HG02884 (cell line): Measurements from ENCODE around the gene IL17REL.

Experiments
- ATAC-seq: cut with Tn5 transposase; IDR thresholded peaks from one replicate; pipeline ENCODE4 v1.9.1; 2021; ENCODE audit warnings: mild to moderate bottlenecking, moderate library complexity; ENCODE audit not compliant: unreplicated experiment

IL17REL gene

DNA sequence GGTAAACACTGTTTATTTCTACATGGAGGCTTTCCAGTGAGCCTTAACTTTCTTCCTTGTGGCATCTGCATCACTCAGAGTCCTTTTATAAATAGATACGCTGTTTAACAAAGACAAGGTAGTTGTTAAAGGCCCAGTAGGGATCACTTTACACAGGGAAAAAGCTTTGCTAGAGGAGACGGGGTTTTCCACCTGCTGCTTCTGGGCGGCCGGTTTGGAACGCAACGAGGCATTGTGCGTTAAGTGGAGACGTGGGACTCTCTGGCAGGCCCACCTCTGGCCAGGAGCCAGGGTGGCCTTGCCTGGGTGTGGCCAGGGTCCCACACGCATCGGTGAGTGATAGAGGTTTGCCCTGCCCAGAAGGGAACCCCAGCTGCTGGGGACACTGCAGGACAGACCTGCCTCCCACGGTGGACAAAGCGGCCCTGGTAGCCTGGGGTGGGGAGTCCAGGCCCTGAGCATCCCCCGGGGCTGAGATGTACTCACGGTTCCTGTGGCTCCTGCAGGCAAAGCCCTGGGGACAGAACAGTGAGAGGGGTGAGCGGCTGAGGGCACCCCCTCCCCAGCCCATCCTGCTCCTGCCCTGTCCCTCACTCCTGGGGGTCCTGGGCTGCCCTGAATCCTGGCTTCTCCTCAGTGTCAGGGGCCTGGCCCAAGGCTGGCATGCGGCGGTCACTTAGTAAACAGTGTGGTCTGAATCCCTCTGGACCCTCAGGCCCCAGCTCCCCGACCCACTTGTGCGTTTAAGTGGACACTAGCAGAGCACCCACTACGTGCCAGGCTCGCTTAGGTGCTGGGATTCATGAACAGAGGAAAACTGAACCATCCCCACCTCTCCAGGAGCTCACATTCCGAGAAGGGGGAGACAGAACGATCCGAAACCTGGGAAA is 4.2 kb downstream of the IL17REL start:
- no peak for ATAC-seq

GRCh38 chr22:50007057-50007511 is 5.5 kb downstream of the IL17REL start:
- no peak for ATAC-seq

GRCh38 chr22:50004918-50005317 is 7.6 kb downstream of the IL17REL start:
- no peak for ATAC-seq

GRCh38 chr22:50002791-50003190 is 9.8 kb downstream of the IL17REL start:
- ATAC-seq = no peak

GRCh38 chr22:50001388-50002231 is 11.0 kb downstream of the IL17REL start:
- ATAC-seq = no peak

- no peak for ATAC-seq
These were observed 11.8 kb downstream of the IL17REL start for GRCh38 chr22:50000587-50001387.

DNA sequence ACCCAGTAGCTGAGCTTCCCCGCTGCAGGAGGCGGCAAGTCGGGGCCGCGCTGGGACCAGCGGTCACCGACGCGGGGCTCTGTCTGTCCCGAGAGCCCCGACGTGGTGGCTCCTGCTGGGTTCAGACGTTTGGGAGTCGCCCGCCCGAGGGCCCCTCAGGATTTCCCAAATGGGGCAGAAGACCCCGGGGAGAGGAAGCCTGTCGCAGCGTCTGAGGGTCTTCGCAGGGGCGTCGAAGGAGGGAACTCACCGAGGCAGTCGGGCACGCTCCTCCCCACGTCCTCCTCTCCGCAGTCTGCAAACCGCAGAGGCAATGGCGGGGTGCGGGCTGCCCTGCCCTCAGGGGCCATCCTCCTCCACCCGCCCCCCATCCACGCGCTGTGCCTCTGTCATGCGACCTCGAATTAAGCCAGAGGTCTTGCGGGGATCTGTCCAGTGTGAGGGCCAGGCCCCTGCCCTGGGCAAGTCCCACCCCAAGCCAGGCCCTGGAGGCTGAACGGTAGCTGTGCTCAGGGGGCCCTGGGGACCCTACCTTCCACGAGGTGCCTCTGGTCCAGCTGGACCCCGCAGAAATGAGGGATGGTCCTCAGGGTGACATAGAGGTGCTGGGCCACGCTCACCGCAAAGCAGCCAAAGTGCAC is 12.5 kb downstream of the IL17REL start:
- ATAC-seq = no peak

DNA sequence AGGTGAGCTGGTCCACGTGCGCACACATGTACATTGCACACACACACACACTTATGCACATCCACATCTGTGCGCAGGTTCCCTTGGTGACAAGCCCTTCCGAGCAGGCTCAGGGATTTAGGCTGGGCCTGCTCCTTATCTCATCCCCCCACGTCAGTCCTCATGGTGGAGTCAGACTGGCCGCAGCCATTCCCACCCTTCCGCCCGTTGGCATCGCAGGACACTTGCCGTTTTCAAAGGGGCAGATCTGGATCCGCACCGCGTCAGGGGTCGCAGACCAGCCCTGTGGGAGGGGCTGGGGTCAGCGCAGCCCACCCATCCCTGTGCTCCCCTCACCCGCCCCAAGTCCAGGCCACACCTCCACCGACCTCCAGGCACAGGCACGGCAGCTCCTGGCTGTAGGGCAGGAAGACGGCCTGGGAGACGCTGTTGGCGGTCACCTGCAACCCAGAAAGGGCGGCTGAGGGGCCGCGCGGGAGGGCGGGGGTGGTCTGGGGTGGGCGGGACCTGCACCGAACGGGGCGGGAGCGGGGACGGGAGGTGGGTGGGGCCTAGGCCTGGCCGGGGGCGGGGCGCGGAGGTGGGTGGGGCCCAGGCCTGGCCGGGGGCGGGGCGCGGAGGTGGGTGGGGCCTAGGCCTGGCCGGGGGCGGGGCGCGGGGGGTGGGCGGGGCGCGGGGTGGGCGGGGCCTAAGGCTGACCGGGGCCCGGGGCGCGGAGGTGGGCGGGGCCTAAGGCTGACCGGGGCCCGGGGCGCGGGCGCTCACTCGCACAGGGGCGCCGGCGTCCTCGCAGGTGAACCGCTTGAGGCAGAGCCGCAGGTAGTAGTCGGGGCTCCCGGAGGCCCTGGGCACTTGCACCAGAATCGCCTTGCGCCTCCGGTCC is 13.3 kb downstream of the IL17REL start:
- no peak for ATAC-seq

DNA sequence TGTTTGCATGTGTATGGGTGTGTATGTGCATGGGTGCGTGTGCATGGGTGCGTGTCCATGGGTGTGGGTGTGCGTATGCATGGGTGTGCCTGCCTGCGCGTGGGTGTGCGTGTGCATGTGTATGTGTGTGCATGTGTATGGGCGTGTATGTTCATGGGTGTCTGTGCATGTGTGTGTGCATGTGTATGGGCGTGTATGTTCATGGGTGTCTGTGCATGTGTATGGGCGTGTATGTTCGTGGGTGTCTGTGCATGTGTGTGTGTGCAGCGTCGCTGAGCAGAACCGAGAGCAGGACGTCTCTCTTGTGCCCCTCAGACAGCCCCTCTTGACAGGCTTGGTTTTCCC is 13.9 kb downstream of the IL17REL start:
- no peak for ATAC-seq

DNA sequence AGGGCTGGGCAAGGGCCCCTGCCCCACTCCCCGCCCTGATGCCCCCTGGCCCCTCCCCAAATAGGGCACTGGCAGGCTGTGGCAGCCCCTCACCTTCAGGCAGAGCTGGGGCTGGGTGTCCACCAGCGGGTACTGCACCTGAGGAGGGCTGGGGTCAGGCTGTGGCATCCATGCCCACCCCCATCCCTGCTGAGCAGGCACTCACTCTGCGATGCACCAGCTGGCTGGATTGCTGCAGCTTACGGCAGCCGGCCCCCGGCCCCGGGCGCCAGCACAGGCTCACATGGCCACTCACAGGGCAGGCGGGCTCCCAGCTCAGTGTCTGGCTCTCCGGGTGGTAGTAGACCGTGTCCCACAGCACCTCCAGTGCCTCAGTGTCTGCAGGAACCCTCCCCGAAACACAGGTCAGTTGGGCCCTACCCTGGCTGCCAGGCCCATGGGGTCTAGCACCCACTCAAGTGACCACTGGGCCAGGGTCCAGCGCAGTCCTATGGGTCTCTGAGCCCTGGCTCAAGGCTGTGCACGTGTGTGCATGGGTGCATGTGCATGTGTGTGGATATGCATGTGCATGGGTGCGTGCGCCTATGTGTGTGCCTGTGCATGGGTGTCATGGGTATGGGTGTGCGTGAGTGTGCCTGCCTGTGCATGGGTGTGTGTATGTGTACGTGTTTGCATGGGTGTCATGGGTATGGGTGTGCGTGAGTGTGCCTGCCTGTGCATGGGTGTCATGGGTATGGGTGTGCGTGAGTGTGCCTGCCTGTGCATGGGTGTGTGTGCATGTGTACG is 14.4 kb downstream of the IL17REL start:
- ATAC-seq = no peak

DNA sequence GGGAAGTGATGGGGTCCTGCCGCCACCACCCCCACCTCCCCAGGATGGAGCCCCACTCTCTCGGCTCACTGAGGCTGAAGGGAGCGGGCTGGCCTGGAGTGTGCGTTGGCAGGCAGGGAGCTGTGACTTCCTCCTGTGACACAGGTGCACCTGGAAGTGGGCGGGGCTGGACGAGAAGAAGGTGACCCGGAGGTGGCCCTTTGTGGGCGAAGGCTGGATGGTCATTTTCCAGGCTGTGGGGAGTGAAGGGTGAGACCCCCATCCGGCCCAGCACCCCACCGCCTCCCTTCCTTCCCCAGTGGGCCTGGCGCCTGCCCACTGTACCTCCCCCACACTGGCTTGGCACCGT is 15.3 kb downstream of the IL17REL start:
- ATAC-seq = no peak

DNA sequence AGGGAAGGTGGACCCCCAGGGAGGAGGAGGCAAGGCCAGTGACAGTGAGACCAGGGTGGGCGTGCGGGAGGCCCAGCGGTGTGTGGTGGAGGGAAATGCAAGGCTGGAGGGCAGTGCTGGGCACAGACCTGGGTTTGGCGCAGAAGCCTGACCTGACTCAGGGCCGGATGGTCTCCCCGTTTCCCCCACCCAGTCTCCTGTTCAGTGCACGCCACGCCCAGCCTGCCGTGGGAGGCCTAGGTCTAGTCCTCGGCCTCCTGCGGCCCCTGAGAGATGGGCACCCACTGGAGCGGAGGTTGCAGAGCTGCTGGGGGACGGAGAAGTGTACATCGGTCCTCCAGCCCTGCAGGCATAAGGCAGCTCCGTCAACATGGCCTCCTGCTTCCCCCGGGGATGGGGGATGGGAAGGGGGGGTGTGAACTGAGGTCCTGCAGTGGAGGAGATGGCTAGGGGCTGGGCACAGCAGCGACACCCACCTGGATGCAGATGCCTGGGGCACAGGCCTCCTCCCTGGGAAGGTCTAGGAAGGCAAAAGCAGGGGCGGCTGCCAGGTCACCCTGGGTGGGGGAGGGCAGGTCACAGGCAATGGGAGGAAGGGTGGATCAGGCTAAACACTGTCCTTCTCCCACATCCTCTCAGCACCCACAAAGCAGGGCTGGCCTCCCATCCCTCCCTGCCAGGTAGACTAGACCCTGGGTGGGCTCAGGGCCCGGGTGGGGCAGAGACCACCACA is 15.9 kb downstream of the IL17REL start:
- no peak for ATAC-seq

- no peak for ATAC-seq
These were observed 16.4 kb downstream of the IL17REL start for GRCh38 chr22:49996119-49996517.

- ATAC-seq = no peak
These were observed 17.0 kb downstream of the IL17REL start for GRCh38 chr22:49995361-49996118.

GRCh38 chr22:49995041-49995360 is 17.6 kb downstream of the IL17REL start:
- no peak for ATAC-seq

GRCh38 chr22:49994361-49995040 is 18.1 kb downstream of the IL17REL start:
- ATAC-seq = no peak
